Psoas muscle (tissue), 8 donors: Measurements from ENCODE around the gene KCNB1. TPM values are rescaled to one million over a fixed set of nuclear protein-coding genes. Genes with fewer than 3 reads are reported as not detected.

Experiments used
- ATAC-seq, 4 donors: fragments of 200-7000 bp; cut with Tn5 transposase; one replicate each; pipeline ENCODE4 v1.9.1; 2020; ENCODE audit warnings: moderate library complexity in 3 of 4, mild to moderate bottlenecking in 2 of 4
- DNase-seq, 2 donors: peaks; one replicate each; pipeline ENCODE4 v3.0.0-alpha.2; 2020
- H3K27ac ChIP-seq: fragments of 200-600 bp; one replicate; pipeline ENCODE4 v1.8.0; 2022
- H3K27me3 ChIP-seq, 3 donors: fragments of 200-600 bp in 1 of 3; one replicate each; pipeline versions ENCODE4 v1.6.1 to v1.8.0; 2013 to 2022; ENCODE audit warnings: low read length in 2 of 3, mild to moderate bottlenecking in 2 of 3, moderate library complexity in 1 of 3; ENCODE audit not compliant: insufficient read depth in 3 of 3
- H3K36me3 ChIP-seq, 2 donors: fragments of 200-600 bp in 1 of 2; one replicate each; pipeline versions ENCODE4 v1.6.1 to v1.8.0; 2013 to 2022; ENCODE audit warnings: low read depth in 1 of 2, mild to moderate bottlenecking in 1 of 2, moderate library complexity in 1 of 2; ENCODE audit not compliant: insufficient read depth in 1 of 2
- H3K4me1 ChIP-seq: fragments of 200-600 bp; one replicate; pipeline ENCODE4 v1.8.0; 2022
- H3K4me3 ChIP-seq: fragments of 200-600 bp; one replicate; pipeline ENCODE4 v1.8.0; 2022; ENCODE audit warnings: mild to moderate bottlenecking
- H3K9me3 ChIP-seq: fragments of 200-600 bp; one replicate; pipeline ENCODE4 v1.8.0; 2022
- CTCF ChIP-seq: fragments of 200-600 bp; IDR thresholded peaks from one replicate; pipeline ENCODE4 v1.8.0; 2022; ENCODE audit warnings: antibody characterized with exemption
- WGBS, 3 donors: extraction: QIAGEN DNeasy Blood & Tissue Kit; methylation state at CpG; one replicate each; pipeline versions ENCODE4 v1.1.6 to v1.1.7; 2013; 5-methylcytosine and 5-hydroxymethylcytosine counted together
- intact Hi-C, 2 donors: fragments of 100-400 bp; cut with DNase I; formaldehyde crosslinking; loops; one replicate each; pipeline versions ENCODE4 v1.11.0 to v1.14.2; 2022
- polyA plus RNA-seq, 3 donors: library from polyadenylated mRNA; stranded (reverse); fragments of 200-250 nt; gene quantifications; one replicate each; pipeline ENCODE4 v1.2.3, GENCODE V29; 2013
- total RNA-seq, 4 donors: library from RNA; stranded (reverse); fragmentation: NEBNext Ultra II Directional in 2 of 4; extraction: Animal tissue kit (Norgen Biotek cat#: 25700) in 2 of 4; gene quantifications; one replicate each; pipeline versions ENCODE4 v1.2.1 to v1.2.4, GENCODE V29; 2021 to 2023
- donor health status: healthy with polysubstance abuse.
- donor health status: DM: no; HTN: no; CAD: no; lungs with moderate emphysema.
- donor health status: Bipolar disorder and iron deficiency.
- donor health status: healthy.
- donor health status: DM: yes; HTN: yes; CAD: no.
- donor health status: DM: no; HTN: no; CAD: no.
- donor health status: DM: no; HTN: no; CAD: no.
- donor health status: DM: yes; HTN: yes; CAD: no.

KCNB1 gene
- total and polyA plus RNA-seq, 7 donors: 1.8 to 44.0 (median 5.3) TPM

- intact Hi-C loops: loop anchor here in 1 of 2 donors (5.0 kb wide), 1 partner anchor 39 kb away; no protein-coding TSS in a partner anchor
- 89 to 95% (median 92%) methylated on average over 4 of the region's 4 CpGs for WGBS, 3 donors
- H3K9me3 ChIP-seq: no peaks in the 10 kb centered on the region
- TF ChIP-seq CTCF: no peak
- H3K4me1 ChIP-seq: peaks cover 28% of the 10 kb centered on the region
- no peaks in the 10 kb centered on the region for H3K27me3 ChIP-seq
- ATAC-seq: no peak
- no peak for DNase-seq
- H3K4me3 ChIP-seq: no peak overlapping the region
- no peaks in the 10 kb centered on the region for H3K36me3 ChIP-seq
- no peak overlapping the region for H3K27ac ChIP-seq
Measured at GRCh38 chr20:49348563-49348962, 133.9 kb downstream of the KCNB1 start.

DNA sequence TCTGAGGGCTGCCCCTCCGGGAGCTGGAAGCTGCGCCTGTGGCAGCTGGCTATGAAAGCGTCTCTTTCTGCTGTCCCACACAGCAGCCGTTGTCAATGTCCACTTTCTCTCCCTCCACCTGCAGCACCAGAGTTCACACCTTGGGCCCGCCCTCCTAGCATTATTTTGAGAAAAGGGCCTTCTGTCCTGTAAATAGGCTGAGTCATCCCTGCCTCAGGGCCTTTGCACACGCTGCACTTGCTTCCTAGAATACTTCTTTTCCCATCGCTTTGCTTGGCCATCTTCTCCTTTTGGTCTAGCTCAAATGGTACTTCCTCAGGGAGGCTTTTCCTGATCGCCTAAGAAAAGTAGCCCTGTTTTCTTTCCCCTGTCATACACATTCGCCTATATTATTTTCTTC is 135.3 kb downstream of the KCNB1 start:
- no peak overlapping the region for H3K4me3 ChIP-seq
- ATAC-seq: no peak
- peaks cover 33% of the 10 kb centered on the region for H3K4me1 ChIP-seq
- no peaks in the 10 kb centered on the region for H3K9me3 ChIP-seq
- H3K27ac ChIP-seq: peak overlapping the region; percentile 89
- WGBS, 3 donors: 94 to 97% (median 97%) methylated on average over 9 of the region's 9 CpGs
- intact Hi-C loops: loop anchor here in 1 of 2 donors (5.0 kb wide), 1 partner anchor 40 kb away; no protein-coding TSS in a partner anchor
- H3K36me3 ChIP-seq: no peaks in the 10 kb centered on the region
- no peaks in the 10 kb centered on the region for H3K27me3 ChIP-seq
- no peak for TF ChIP-seq CTCF
- DNase-seq: no peak

DNA sequence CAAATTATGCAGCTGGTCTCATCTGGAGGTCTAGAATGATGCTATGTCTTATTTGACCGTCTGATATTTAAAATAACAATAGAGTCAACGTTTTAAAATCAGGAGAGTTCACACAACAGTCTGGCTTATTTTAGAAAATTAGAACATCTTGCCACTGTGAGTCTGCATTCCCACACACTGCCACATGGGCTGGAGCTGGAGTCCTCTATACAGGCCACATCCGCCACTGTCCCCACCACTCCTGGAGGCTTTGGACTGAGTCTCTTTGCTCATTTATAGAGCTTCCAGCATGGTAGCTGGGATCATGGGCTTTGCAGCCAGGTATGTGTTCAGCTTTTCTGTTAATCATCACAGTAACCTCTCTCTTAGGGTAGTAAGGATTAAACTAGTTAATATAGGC is 135.8 kb downstream of the KCNB1 start:
- Histone ChIP-seq H3K9me3 (no peaks in the 10 kb centered on the region), H3K4me1 (peaks cover 33% of the 10 kb centered on the region), H3K4me3 (no peak overlapping the region), H3K36me3 (no peaks in the 10 kb centered on the region), H3K27me3 (no peaks in the 10 kb centered on the region), H3K27ac (peak overlapping the region; percentile 89)
- intact Hi-C loops: loop anchor here in 1 of 2 donors (5.0 kb wide), 1 partner anchor 41 kb away; no protein-coding TSS in a partner anchor
- DNase-seq (no peak), ATAC-seq (peak; percentile 42 to 62 (median 54))
- TF ChIP-seq CTCF: no peak
- 51 to 56% (median 52%) methylated on average over 3 of the region's 3 CpGs for WGBS, 3 donors

DNA sequence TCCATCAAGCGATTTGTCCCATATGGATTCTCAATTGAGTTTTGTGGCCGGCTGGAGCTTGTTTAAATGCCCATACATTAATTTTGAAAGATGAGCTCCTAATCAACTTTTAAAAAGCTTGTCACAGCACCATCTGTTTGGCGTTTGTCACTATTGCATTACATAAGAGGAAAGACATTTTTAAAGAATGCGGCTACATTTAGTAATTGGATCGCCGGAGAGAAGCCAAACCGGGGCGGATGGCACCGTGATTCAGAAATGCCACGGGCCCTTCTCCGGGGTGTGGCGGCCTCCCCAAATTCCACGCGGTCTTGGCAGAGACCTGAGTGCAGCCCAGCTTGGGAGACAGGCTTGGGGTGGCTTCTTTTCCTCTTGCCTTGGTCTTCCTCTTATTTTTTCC is 136.9 kb downstream of the KCNB1 start:
- Histone ChIP-seq H3K4me1 (peaks cover 33% of the 10 kb centered on the region), H3K36me3 (no peaks in the 10 kb centered on the region), H3K4me3 (peak overlapping the region; percentile 32), H3K27ac (peak overlapping the region; percentile 89), H3K27me3 (no peaks in the 10 kb centered on the region), H3K9me3 (no peaks in the 10 kb centered on the region)
- DNase-seq: peak; percentile 74 to 81
- peak; percentile 39 to 66 (median 61) for ATAC-seq
- intact Hi-C loops: loop anchor here in 1 of 2 donors (5.0 kb wide), 1 partner anchor 42 kb away; no protein-coding TSS in a partner anchor
- TF ChIP-seq CTCF: no peak
- WGBS, 3 donors: 4 to 13% (median 13%) methylated on average over 14 of the region's 14 CpGs

DNA sequence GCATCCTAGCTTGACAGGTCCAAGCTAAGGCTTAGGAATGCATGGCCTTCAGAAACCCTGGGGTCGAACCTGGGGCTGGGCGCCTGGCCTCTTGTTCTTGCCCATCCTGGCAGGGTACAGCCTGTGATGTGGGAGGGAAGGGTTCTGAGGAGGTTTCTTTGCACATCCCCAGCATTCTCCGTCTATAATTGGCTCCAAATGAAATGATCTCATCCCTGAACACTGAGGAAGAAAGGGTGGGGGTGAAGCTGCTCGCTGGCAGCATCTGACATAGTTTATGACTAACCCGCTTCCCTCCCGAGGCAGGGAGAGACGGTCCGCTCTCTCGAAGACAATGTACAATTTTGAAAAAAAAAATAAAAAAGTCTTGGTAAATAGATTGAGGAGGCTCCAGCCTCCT is 137.5 kb downstream of the KCNB1 start:
- Histone ChIP-seq H3K9me3 (no peaks in the 10 kb centered on the region), H3K4me3 (peak overlapping the region; percentile 32), H3K27me3 (no peaks in the 10 kb centered on the region), H3K36me3 (no peaks in the 10 kb centered on the region), H3K4me1 (peaks cover 33% of the 10 kb centered on the region), H3K27ac (peak overlapping the region; percentile 89)
- 7 to 12% (median 9%) methylated on average over 9 of the region's 9 CpGs for WGBS, 3 donors
- DNase-seq (peak; percentile 67 to 82), ATAC-seq (peak; percentile 84 to 90 (median 87))
- intact Hi-C loops: loop anchor here in 1 of 2 donors (5.0 kb wide), 1 partner anchor 42 kb away; no protein-coding TSS in a partner anchor
- no peak for TF ChIP-seq CTCF
